ENCODE data around the gene FAM118B. TPM values are rescaled to one million over a fixed set of nuclear protein-coding genes. Genes with fewer than 3 reads are reported as not detected.

Gene FAM118B
- total and polyA plus RNA-seq, 2 of the 4 experiments (the other 2 are of a cell fraction) = 20.0 to 27.2 TPM

DNA sequence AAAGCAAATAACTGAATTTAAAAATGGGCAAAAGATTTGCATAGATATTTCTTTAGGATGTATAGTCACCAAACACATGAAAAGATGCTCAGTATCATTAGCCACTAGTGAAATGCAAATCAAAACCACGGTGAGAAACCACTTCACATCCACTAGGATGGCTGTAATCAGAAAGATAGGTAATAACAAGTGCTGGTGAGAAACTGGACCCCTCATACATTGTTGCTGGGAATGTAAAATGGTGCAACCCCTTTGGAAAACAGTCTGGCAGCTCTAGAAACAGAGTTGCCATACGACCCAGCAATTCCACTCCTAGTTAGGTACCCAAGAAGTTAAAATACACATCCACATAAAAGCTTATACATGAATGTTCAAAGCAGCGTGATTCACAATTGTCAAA, 16.5 kb upstream of the FAM118B start:
- no peaks in the 10 kb centered on the region for H3K4me1 ChIP-seq (ENCODE audit: control insufficient read depth, insufficient read depth, low read length)
- no peak overlapping the region for H3K4me3 ChIP-seq (ENCODE audit: insufficient read depth, low read depth, low read length)
- no peak overlapping the region for H4K8ac ChIP-seq (ENCODE audit: low read depth in 2 of 2, low read length in 2 of 2)
- no peak for DNase-seq
- no peak overlapping the region for H2BK15ac ChIP-seq (ENCODE audit: low read depth, low read length)
- H3K36me3 ChIP-seq (ENCODE audit: control insufficient read depth, insufficient read depth, low read length) = peaks cover 29% of the 10 kb centered on the region
- no peak overlapping the region for H4K5ac ChIP-seq (ENCODE audit: low read depth, low read length)
- intact Hi-C loops (cut with micrococcal nuclease) = no loop called here
- POLR2A ChIA-PET (ENCODE audit: unreplicated experiment) = no interaction called here
- H2AFZ ChIP-seq (replicated peaks; ENCODE audit: low read length, poor library complexity) = no peak overlapping the region
- H2BK20ac ChIP-seq (ENCODE audit: low read depth, low read length) = no peak overlapping the region
- H3K27ac ChIP-seq (ENCODE audit: insufficient read depth, low read length) = no peak overlapping the region
- no peak overlapping the region for H3K14ac ChIP-seq (replicated peaks; ENCODE audit: low read depth, low read length)
- H3K4me2 ChIP-seq (ENCODE audit: low read depth, low read length) = no peak overlapping the region
- WGBS, 2 experiments (ENCODE audit: extremely low coverage in 2 of 2, insufficient read length in 1 of 2) = no CpG with 5 or more reads among the region's 3 CpGs
- no peak overlapping the region for H3K4ac ChIP-seq (ENCODE audit: low read depth, low read length)
- H3K9me3 ChIP-seq (ENCODE audit: control insufficient read depth, insufficient read depth, low read length) = no peaks in the 10 kb centered on the region
- no peak overlapping the region for H3K9ac ChIP-seq (ENCODE audit: low read depth, low read length)
- BruUV-seq (replicated peaks) = no TSS peak
- H4K91ac ChIP-seq (ENCODE audit: insufficient read depth, low read depth, low read length) = no peak overlapping the region
- no peaks in the 10 kb centered on the region for H3K79me1 ChIP-seq (ENCODE audit: low read depth in 1 of 2, low read length in 2 of 2)
- no peak overlapping the region for H2AK9ac ChIP-seq (replicated peaks; ENCODE audit: low read depth, low read length, poor library complexity)
- no peaks in the 10 kb centered on the region for H3K9me1 ChIP-seq (ENCODE audit: insufficient read depth, low read length)
- H3K18ac ChIP-seq (ENCODE audit: low read depth, low read length) = no peak overlapping the region
- H3K27me3 ChIP-seq (ENCODE audit: control insufficient read depth, insufficient read depth, low read length) = no peaks in the 10 kb centered on the region
- H2AK5ac ChIP-seq (ENCODE audit: low read depth, low read length) = no peak overlapping the region
- no peak overlapping the region for H3K23ac ChIP-seq (ENCODE audit: low read depth, low read length)
- no peaks in the 10 kb centered on the region; the same call in 1 of the 2 replicates for H4K20me1 ChIP-seq (ENCODE audit: insufficient read depth, low read length)
- dilution Hi-C loops (cut with HindIII; ENCODE audit: low sequenced_read_pairs, unreplicated experiment) = no loop called here
- in situ Hi-C loops (cut with MboI; ENCODE audit: low sequenced_read_pairs) = no loop called here
- TF ChIP-seq, protein P1, sequence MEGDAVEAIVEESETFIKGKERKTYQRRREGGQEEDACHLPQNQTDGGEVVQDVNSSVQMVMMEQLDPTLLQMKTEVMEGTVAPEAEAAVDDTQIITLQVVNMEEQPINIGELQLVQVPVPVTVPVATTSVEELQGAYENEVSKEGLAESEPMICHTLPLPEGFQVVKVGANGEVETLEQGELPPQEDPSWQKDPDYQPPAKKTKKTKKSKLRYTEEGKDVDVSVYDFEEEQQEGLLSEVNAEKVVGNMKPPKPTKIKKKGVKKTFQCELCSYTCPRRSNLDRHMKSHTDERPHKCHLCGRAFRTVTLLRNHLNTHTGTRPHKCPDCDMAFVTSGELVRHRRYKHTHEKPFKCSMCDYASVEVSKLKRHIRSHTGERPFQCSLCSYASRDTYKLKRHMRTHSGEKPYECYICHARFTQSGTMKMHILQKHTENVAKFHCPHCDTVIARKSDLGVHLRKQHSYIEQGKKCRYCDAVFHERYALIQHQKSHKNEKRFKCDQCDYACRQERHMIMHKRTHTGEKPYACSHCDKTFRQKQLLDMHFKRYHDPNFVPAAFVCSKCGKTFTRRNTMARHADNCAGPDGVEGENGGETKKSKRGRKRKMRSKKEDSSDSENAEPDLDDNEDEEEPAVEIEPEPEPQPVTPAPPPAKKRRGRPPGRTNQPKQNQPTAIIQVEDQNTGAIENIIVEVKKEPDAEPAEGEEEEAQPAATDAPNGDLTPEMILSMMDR (conservative IDR thresholded peaks at IDR 0.05; ENCODE audit: low read depth, low read length) = no peak
- no peak for TF ChIP-seq MAZ (IDR thresholded peaks at IDR 0.05; ENCODE audit: borderline replicate concordance, low read depth, low read length)
- TF ChIP-seq RFX5 (IDR thresholded peaks at IDR 0.05; ENCODE audit: low read depth, low read length) = no peak
- CTCF ChIA-PET = no interaction called here
- no peak overlapping the region for H2BK5ac ChIP-seq (ENCODE audit: low read depth, low read length, poor library complexity, severe bottlenecking)
- no peak overlapping the region for H2BK120ac ChIP-seq (ENCODE audit: low read depth, low read length)
- no peak for ATAC-seq (ENCODE audit: low read depth)
- no peak overlapping the region for H3K56ac ChIP-seq (ENCODE audit: extremely low read depth, insufficient read depth, low read length)
